Cortex of kidney (tissue), 1 donor: ENCODE results near the gene CHAF1A.

Experiments
- DNase-seq: peaks from one replicate; lab custom pipeline; 2025; lab: John Stamatoyannopoulos, UW

The CHAF1A gene

DNA sequence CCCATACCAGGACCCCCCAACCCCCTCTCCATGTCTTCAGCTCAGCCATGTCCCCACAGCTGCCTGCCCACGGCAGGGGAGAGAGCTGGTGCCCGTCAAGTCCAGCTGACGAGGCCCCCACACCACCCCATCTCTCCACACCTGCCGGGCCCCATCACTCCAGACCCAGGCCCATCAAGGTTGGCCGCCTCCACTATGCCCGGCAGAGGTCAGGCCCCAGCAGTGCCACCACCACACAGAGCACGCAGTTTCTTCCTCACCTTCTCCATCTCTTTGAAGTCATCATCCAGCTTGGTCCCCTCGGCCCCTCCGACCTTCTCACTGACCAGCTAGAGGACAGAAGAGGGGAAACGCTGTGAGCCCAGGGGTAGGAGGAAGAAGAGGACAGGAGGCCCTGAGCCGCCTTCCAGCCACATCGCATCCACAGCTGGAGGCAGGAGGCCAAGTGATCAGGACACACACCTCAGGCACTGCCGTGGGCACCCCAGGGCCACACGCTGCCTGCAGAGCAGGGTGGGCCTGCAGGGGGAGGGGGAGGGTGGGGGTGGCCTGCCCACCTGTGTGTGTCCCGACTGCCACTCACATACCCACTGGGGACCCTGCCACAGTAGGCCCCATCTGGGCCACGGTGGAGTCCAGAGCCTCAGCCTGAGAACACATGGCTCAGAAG lies 35.6 kb upstream of the CHAF1A start:
- DNase-seq = no peak

DNA sequence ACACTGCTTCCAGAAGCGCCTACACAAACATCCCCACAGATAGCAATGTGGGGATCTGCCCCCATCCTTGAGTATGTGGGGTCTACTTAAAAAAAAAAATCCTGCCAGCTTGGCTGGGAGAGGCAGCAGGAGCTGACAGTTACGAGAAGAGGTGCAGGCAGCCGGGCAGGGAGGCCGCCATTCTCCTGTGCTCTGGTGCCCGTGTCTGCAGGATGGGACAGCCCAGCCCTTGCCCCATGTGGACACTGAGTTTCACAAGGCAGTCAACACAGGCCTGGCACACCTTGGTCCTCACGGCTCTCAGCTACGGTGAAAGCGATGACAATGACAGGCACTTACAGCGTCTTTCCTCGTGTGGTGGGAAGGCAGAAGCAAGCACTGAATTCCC lies 35.1 kb upstream of the CHAF1A start:
- no peak for DNase-seq

DNA sequence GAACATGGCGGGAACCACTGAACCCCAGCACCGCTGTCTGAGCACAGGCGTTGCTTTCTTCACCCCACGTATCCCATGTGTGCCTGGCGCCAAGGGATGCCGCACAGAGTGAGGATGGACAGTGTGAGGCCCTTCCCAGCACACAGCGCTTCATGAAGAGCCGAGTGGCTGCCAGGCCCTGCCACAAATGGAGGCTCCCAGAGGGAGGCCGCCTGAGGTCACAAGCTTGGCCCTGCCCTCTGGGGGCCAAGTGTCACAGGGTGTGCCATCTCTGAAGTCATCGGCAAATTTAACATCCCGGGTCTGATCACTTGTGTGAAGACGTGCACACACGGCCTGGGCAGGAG lies 34.7 kb upstream of the CHAF1A start:
- DNase-seq = no peak

DNA sequence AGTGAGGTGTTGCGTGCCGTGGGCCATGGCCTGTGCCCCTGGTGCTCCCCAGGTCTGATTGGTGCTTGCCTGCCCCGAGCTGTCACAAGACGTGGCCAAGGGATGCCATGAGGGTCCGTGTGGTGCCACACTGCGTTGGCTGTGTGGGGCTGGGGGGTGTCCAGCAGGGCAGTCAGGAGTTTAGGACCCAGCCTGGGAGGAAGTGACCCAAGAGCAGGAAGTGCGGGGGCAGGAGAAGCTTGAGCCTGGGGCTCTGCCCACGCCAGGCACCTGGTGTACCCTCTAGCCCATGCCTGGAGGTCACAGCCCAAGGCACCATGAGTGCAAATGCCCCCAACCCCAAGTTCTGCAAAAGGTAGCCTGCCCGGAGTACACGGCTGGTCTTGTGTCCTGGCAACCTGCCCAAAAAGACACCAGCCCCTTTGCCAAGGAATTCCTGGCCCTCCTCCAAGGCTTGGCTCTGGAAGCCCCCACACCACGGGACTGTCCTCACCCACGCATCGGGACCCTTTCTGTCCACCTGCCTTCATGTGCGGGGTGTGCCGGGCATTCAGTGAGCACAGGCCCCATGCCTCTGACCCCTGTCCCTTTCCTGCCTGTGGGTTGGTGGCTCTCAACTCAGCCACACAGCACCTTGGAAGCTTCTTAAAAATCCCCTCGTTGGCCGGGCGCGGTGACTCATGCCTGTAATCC lies 34.2 kb upstream of the CHAF1A start:
- DNase-seq = no peak

DNA sequence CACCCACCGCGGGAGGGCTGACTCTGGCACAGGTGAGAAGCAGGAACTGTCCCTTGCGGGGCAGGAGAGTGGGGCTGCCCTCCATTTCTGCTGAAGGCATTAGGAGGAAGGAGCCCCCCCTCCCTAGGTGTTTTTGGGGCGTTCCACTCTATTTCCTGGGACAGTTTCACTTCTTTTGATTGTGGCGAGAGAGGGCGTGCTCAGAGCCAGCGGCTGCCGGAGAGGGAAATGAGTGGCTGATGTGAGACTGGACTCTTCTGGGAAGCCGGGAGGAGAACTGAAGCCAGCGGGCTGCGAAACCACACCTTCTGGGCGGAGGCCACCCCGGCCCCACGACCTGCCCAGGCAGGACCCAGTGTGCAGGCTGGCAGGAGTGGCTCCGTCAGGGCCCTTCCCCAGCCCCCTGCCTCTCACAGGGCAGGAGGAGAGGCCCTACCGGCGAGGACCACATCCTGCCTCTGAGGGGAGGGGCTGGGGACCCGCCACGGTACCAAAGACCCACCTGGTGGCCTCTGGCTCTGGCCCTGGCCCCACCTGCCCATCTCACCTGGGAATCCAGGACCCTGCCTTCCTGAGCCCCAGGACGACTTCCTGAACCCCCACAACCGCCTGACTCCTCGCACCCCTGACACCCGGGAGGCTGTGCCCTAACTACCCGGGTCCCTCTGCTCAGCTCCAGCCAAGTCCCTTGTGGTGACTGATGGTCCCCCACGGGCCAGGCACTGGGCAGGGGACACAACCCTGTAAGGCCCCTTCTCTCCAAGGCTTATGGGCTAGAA lies 33.1 kb upstream of the CHAF1A start:
- no peak for DNase-seq

DNA sequence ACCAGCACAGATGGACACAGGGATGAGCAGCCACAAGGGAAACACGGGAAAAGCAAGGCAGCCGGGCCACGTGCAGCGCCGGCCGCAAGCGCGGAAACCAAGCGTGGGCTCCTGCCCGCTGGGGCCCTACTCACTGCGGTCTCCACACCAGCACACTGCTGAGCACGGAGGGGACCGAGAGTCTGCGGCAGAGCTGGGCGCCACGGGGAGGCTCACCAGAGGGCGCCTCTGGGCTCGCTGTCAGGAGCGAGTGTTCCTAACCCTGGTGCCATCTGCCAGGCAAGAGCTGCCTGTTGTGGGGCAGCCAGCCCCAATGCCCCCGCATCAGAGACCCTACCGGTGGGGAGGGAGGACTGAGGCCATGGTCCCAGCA lies 32.6 kb upstream of the CHAF1A start:
- DNase-seq = no peak

DNA sequence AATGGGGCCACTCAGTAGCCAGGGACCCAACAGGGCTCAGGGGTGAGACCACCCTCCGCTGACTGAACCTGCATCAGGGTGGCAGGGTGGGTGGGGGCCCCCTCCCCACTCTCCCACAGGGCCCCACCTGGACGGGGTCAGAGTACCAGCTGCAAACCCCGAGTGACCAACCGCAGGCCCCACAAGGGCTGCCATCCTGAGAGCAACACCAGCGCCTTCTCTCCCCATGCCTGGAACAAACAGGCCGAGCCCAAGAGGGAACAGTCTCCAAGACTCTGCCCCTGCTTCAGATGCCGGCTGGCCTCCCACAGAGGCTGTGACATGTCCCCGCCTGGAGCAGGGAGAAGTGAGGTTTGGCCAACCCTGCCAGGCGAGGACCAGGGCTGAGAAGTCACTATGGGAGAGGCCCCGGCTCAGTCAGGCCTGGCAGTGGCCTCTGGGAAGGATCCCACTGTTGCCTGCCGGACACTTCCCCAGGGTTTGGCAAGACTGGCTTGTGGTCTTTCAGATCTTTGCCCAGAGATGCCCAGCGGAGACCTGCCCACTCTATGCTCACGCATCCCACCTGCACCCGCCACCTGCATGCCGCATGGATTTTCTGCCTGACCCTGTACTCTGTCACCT lies 31.9 kb upstream of the CHAF1A start:
- no peak for DNase-seq

DNA sequence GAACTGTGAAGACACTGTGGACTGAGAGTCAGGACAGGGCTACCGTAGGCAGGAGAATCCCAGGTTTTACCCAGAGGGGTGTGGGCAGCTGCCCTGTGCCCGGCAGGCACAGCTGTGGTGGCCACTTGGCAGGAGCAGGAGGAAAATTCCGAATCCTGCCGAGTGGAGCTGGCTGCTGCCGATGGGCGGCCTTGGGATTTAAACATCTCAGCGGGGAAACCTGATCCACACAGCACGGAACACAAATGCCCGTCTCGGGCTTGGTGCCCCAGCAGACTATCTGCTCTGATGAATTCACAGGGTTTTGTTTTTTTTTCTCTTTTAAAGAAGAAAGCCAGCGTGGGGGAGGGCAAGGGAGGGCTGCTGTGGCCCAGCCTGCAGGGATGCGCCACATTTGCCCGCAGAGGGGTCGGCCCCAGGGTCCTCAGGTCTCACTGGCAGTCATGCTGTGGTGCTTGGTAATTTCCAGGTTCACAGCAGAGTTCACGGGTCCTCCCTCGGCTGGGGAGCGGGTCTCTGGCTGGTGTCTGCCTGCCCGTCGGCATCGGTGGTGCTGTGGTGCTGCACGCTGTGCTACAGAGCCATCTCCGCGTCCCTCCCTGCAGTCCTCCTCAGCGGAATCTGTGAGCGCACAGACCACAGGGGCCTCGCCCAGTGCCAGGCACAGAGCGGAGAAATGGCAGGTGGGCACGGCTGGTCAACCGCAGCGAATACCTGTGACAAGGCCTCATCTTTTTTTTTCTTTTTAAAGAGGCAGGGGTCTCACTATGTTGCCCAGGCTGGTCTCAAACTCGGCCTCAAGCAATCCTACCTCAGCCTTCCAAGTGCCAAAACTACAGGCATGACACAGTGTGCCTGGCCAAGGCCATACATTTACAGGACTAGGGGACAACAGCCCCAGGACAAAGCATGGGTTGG lies 30.9 kb upstream of the CHAF1A start:
- no peak for DNase-seq

DNA sequence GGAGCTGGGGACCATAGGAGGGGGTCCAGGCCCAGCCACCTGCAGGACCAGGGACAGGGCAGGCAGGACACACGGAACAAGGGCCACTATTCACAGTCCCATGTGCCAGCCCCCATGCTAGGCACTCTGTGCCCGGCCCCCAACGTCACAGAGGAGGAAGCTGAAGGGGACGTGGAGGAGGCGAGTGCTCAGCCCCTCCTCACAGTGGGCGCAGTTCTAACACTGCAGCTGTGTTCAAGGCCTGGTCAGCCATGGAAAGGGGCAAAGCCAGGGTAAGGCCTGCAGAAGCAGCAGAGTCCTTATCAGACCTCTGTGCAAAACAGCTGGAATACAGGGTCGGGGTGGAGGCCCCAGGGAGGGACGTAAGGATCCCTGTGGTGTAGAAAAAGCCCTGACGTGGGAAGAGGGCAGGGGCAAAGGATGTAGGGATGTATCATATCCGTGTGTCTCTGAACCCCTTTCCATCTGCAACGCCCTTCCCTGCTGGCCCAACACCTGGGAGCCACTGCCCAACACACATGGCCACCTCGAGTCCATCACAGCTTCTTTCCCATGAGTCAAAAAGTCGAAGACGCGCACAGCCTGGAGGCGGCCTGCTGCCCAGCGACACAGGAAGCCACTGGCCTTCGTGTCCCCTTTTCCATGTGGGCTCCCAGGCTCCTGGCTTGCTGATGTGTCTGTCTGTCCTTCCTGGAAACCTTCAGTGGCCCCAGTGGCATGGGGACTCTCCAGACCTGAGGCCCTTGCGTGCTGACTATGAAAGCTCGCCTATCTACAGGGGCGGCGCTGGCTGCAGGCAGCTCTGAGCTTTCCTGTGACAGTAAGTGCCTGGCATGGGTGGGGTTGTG lies 30.1 kb upstream of the CHAF1A start:
- DNase-seq = no peak

DNA sequence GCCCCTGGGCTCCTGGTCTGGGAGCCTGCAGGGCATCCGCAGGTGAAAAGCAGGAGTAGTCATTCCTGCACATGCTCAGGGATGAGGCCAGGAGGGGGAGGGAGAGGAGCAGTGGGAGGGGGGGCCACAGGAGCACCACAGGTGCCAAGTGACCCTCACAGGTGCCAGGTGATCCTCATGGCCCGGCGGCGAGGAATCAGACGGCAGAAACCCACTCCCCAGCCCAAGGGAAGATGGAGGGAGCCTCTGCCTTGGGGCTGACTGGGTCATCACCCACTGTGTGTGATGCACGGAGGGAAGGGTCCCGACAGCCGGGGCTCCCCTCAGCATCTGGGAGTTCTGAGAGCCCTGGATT lies 29.4 kb upstream of the CHAF1A start:
- DNase-seq = no peak

DNA sequence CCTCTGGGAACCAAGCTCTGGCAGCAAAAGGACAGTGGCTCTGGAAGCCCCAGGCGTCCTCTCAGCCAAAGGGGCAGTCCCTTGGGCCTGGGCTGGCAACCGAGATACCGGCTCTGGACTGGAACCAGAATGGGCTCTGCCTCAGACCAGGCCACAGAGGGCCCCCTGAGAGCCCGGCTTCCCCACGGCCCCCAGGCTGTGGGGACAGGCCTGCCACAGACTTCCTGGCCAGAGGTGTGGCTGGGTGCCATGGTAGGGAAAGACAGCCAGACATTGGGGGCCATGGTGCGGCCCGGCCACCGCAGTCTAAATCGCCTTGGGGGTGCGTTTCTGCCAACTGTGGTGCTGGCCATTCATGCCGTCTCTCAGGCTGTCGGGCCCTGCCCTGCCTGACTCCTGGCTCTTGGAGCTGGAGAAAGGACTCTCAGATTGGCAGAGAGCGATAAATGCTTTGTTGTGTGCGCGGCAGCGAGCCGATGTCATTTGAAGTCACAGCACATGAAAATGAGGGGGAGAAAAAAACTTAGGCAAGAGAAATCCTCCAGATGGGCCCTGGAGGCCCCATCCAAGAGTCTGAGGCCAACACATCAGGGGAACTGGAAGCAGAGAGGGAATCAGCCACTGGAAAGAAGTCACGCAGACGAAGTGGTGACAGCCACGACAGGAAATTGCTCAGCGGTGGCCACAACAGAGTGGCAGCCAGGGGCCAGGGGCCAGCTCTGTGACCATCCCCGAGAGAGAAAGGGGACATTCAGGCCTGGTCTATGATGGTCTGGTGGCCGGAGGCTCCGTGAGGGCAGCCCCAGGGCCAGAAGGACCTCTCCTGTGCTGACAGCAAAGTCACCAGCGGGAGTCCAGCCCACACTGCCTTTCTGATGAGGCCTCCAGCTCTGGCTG lies 28.6 kb upstream of the CHAF1A start:
- DNase-seq = no peak

DNA sequence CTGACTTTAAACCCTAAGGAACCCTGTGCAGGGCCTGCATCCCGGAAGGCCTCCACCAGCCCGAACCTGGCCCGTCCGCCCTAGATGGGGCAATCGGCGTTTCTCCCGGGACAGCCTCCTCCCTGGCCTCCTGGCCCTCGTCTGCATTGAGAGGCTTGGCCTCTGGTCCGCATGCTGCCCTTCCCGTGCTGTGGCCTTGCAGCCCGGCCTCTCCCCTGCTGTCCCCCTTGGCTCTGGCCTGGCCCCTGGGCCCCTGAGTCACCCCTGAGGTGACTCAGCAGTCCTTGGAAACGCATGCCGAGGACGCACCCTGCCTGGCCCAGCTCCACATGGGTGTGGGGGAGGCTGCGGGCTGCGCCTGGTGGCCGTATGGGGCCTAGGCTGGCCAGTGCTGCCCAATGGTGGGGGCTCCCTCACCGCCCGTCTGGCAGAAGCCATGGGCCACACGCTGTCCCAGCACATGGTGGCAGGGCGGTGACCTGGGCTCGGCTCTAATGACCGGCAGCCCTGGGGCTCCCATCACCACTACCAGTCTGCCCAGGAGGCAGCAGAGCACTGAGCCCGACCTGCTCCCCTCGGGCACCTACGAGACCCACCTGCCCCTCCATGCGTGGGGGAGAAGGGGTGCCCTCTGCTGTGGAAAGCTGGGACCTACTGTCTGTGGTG lies 27.8 kb upstream of the CHAF1A start:
- no peak for DNase-seq

DNA sequence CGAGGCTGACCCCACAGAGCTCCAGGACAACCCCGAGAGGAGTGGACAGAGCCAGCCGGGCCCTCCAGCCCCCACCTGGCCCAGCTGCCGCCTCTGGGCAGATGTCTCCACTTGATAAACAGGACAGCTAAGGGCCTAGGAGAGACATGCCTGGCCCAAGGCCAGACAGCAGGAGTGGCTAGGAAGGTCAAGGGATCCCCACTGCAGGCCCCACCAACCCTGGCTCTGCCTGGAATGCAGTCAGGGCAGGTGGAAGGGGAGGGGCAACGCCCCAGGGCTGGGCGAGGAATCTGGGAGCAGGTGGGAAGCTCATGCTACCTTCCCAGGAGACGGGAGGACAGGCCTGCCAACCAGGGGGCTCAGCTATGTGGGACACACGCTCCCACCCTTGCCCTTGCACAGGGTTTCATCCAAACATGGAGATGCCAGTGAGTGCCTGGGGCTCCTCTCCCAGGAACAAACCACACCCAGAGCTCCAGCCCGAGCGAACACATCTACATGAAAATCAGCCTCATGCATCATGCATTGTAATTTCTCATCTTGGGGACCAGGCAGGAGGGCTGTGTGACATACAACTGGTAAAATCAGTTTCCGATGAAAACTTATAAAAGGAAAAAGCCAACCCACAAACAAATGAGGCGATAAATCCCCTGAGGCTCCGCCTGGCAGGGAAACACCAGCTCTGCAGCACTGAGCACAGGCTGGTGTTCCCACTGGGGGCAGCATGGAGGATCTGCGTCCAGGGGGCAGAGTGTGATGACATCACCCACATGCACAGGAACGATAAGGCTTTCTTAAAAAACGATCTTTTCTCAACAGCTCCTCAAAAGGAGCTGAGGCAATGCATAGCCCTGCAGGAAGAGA lies 27.0 kb upstream of the CHAF1A start:
- no peak for DNase-seq

DNA sequence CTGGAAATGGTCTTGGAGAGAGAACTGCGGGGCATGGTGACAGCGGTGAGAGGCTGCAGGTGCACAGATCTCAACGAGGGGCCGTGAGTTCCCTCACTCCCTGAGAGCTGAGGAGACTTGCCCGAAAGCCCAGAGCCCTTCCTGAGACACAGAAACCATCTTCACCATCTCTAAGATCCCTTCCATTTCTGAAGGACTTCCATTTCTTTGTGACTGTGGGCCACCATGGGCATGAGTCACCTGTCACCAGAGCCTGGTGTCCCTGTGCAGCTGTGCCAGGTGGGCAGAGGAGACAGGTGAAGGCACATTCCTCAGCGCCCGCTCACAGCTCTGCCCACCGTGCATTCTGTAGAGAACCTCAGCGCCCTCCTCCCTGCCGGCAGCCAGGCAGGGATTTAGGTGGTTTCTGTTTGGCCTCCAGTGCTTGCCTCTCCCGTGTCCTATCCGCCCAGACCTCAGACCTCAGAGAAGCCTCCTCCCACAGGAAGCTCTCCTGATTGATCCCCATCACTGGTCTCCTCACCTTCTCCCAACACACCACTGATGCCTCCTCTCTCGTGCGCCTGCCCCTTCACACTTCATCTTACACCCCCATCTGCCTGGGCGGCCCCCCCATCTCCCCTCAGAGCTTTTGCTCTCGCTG lies 26.3 kb upstream of the CHAF1A start:
- DNase-seq = no peak

DNA sequence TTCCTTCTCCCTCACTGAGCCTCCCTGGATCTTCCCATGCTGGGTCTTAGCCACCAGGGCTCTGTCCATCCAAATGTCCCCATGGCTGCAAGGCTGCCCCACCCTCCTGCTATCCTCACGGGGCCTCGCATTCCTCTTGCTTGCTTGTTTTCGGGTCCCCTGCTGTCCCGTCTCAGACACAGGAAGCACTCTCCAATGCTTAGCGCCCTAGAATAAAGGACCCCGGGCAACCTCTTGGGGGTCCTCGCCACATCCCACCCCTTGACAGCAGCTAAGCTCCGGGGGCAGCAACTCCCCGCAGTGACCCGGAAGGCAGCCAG lies 25.8 kb upstream of the CHAF1A start:
- no peak for DNase-seq

DNA sequence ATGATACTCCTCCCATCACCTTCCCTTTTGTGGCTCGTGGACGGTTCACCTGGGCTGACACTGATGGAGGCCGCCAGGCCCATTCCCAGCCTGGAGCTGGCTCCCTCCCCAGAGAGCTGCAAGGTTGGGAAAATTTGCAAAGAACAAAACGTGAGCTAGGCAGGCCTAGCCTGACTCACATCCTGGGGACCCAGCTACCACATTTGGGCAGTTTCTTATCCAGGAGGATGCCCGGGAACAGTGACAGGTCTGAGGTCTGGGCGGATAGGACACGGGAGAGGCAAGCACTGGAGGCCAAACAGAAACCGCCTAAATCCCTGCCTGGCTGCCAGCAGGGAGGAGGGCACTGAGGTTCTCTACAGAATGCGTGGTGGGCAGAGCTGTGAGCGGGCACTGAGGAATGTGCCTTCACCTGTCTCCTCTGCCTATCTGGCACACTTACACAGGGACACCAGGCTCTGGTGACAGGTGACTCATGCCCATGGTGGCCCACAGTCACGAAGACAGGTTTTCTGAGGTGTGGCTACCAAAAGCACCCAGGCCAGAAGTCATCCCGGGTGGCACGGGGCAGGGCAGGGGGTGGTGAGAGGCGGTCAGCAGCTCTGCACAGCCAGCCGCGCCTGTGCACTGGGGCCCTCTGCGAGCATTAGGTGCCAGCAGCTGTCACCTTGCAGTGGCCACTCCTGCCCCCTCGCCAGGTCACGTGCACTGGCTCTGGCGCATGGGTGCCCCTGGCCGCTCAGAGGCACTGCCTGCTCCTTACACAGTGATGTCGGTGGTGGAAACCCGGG lies 25.3 kb upstream of the CHAF1A start:
- DNase-seq = no peak

DNA sequence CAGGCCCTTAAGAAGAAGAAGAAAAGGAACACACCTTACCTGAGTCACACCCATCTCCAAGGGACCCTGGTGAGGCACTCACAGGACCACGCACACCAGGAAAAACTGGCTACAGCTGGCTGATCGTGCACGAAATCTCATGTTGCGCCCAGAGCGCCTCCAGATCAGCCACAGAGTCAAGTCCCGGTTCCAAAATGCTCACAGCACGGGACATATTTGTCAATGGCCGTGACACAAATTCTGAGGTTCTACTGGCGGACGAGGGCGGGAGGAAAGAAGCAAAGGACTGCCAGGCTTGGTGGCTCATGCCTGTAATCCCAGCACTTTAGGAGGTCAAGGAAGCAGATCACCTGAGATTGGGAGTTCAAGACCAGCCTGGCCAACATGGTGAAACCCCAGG lies 23.6 kb upstream of the CHAF1A start:
- no peak for DNase-seq
